HG03039 (cell line): ENCODE measurements around the gene ABO.
"Not testable (repeated sequence)": the region's sequence is repeated elsewhere in the genome, so short reads cannot be mapped to it uniquely, and the experiment has no call there.

Source experiments
- ATAC-seq: cut with Tn5 transposase; IDR thresholded peaks from one replicate; pipeline ENCODE4 v1.9.1; 2021; ENCODE audit warnings: mild to moderate bottlenecking, moderate library complexity; ENCODE audit not compliant: unreplicated experiment

Gene ABO

GRCh38 chr9:133207021-133207531 lies 67.9 kb downstream of the ABO start:
- ATAC-seq: no peak

- no peak for ATAC-seq
These were observed 68.7 kb downstream of the ABO start for GRCh38 chr9:133205996-133206931.

- ATAC-seq: not testable (repeated sequence)
These were observed 69.5 kb downstream of the ABO start for GRCh38 chr9:133205481-133205887.
